DND-41 (cell line): Measurements from ENCODE around the gene SGCD.

Source experiments
- CTCF ChIP-seq: IDR thresholded peaks from 2 replicates; pipeline ENCODE4 v1.5.1; 2012; ENCODE audit warnings: borderline replicate concordance, low read length, moderate library complexity, mild to moderate bottlenecking; ENCODE audit not compliant: poor library complexity, severe bottlenecking; ENCODE audit errors: extremely low read depth
- EZH2 ChIP-seq: IDR thresholded peaks from 3 replicates; pipeline ENCODE4 v1.6.1; 2012; ENCODE audit warnings: borderline replicate concordance, low read depth, mild to moderate bottlenecking, moderate library complexity, low read length, inconsistent platforms; ENCODE audit not compliant: severe bottlenecking

GRCh38 chr5:156326718-156327259 is at the start of gene SGCD:
- TF ChIP-seq CTCF (no peak), EZH2 (no peak)
